GM23338 (cell line): ENCODE results near the gene MPPED2. TPM values are rescaled to one million over a fixed set of nuclear protein-coding genes. Genes with fewer than 3 reads are reported as not detected.

ENCODE experiments used
- ATAC-seq: fragments of 200-7000 bp; cut with Tn5 transposase; 3 replicates; pipeline ENCODE4 v1.9.1; 2020
- DNase-seq: peaks from one replicate; pipeline ENCODE4 v3.0.0-alpha.2; 2015; ENCODE audit warnings: low spot score
- H2AFZ ChIP-seq: fragments of 200-600 bp; sonication (generic); 2 replicates; pipeline ENCODE4 v1.8.0; 2016; ENCODE audit warnings: antibody characterized with exemption, mild to moderate bottlenecking, moderate library complexity
- H3F3A ChIP-seq: fragments of 200-600 bp; sonication (generic); replicated peaks from 2 replicates; pipeline ENCODE4 v1.8.0; 2017; ENCODE audit warnings: antibody characterized with exemption, mixed run types, low read depth
- H3K27ac ChIP-seq: fragments of 200-600 bp; sonication (generic); 2 replicates; pipeline ENCODE4 v1.6.1; 2016; ENCODE audit warnings: low read depth
- H3K27me3 ChIP-seq: fragments of 200-600 bp; sonication (generic); 2 replicates; pipeline ENCODE4 v1.8.0; 2016; ENCODE audit warnings: mild to moderate bottlenecking, mixed run types, moderate library complexity; ENCODE audit not compliant: insufficient read depth
- H3K36me3 ChIP-seq: fragments of 200-600 bp; sonication (generic); 2 replicates; pipeline ENCODE4 v1.8.0; 2016; ENCODE audit warnings: mild to moderate bottlenecking; ENCODE audit not compliant: insufficient read depth
- H3K4me1 ChIP-seq: fragments of 200-600 bp; sonication (generic); 2 replicates; pipeline ENCODE4 v1.8.0; 2016; ENCODE audit warnings: mild to moderate bottlenecking, moderate library complexity; ENCODE audit not compliant: insufficient read depth
- H3K4me2 ChIP-seq: fragments of 200-600 bp; sonication (generic); 2 replicates; pipeline ENCODE4 v1.7.1; 2017; ENCODE audit warnings: mixed run types
- H3K4me3 ChIP-seq: fragments of 200-600 bp; sonication (generic); 2 replicates; pipeline ENCODE4 v1.6.1; 2016; ENCODE audit warnings: mixed run types
- H3K79me2 ChIP-seq: fragments of 200-600 bp; sonication (generic); replicated peaks from 2 replicates; pipeline ENCODE4 v1.8.0; 2017; ENCODE audit warnings: mild to moderate bottlenecking; ENCODE audit not compliant: insufficient read depth
- H3K9me2 ChIP-seq: fragments of 200-600 bp; sonication (generic); 2 replicates; pipeline ENCODE4 v1.8.0; 2017; ENCODE audit not compliant: insufficient read depth
- H4K20me1 ChIP-seq: fragments of 200-600 bp; sonication (generic); replicated peaks from 2 replicates; pipeline ENCODE4 v1.8.0; 2017; ENCODE audit warnings: mild to moderate bottlenecking; ENCODE audit not compliant: insufficient read depth
- H3K27ac Mint-ChIP-seq: 2 replicates; pipeline ENCODE4 v1.8.0; 2020; ENCODE audit warnings: inconsistent platforms, mild to moderate bottlenecking, moderate library complexity, mixed read lengths
- H3K27me3 Mint-ChIP-seq: 3 replicates; pipeline ENCODE4 v1.8.0; 2022; ENCODE audit warnings: low read depth, mild to moderate bottlenecking, moderate library complexity, mixed read lengths, inconsistent platforms; ENCODE audit not compliant: insufficient read depth, poor library complexity
- H3K36me3 Mint-ChIP-seq: 3 replicates; pipeline ENCODE4 v1.8.0; 2021; ENCODE audit warnings: low read depth, mild to moderate bottlenecking, inconsistent platforms, moderate library complexity, mixed read lengths
- H3K4me1 Mint-ChIP-seq: 3 replicates; pipeline ENCODE4 v1.8.0; 2020; ENCODE audit warnings: mild to moderate bottlenecking, inconsistent platforms, mixed read lengths
- H3K4me3 Mint-ChIP-seq: 3 replicates; pipeline ENCODE4 v1.8.0; 2021; ENCODE audit warnings: moderate library complexity, mild to moderate bottlenecking, inconsistent platforms, mixed read lengths
- H3K9me3 Mint-ChIP-seq: 3 replicates; pipeline ENCODE4 v1.8.0; 2020; ENCODE audit warnings: moderate library complexity, mild to moderate bottlenecking, inconsistent platforms, mixed read lengths
- CREB1 ChIP-seq: fragments of 250-450 bp; sonication (Bioruptor Pico); IDR thresholded peaks from 2 replicates; pipeline ENCODE4 v1.5.0; 2020; ENCODE audit warnings: low read depth, mild to moderate bottlenecking, moderate library complexity
- CTCF ChIP-seq, 2 experiments: fragments of 200-600 bp in 1 of 2; sonication (generic) in 1 of 2; conservative IDR thresholded peaks; 2 replicates each; pipeline versions ENCODE4 v1.5.1 to v1.6.1; 2016 to 2017; ENCODE audit warnings: antibody characterized with exemption in 2 of 2, low read depth in 2 of 2, mild to moderate bottlenecking in 2 of 2, moderate library complexity in 1 of 2
- EZH2 ChIP-seq: fragments of 200-600 bp; sonication (generic); IDR thresholded peaks from one replicate; pipeline ENCODE4 v1.8.0; 2017; ENCODE audit warnings: antibody characterized with exemption, mild to moderate bottlenecking, low read depth; ENCODE audit not compliant: unreplicated experiment
- EZH2phosphoT487 ChIP-seq: fragments of 200-600 bp; sonication (generic); IDR thresholded peaks from one replicate; pipeline ENCODE4 v1.8.1; 2018; ENCODE audit warnings: antibody characterized with exemption; ENCODE audit not compliant: unreplicated experiment
- POLR2AphosphoS5 ChIP-seq: IDR thresholded peaks from 2 replicates; pipeline ENCODE4 v1.6.1; 2016; ENCODE audit warnings: antibody characterized with exemption, low read depth
- ZNF462 ChIP-seq: fragments of 250-450 bp; sonication (Bioruptor Pico); IDR thresholded peaks from 2 replicates; pipeline ENCODE4 v1.5.0; 2020; ENCODE audit warnings: mild to moderate bottlenecking, moderate library complexity
- polyA plus RNA-seq: library from polyadenylated mRNA; unstranded; fragments of >200 nt; fragmentation: Nextera tagmentation; extraction: Ambion mirVana; gene quantifications from 2 replicates; pipeline ENCODE4 v1.2.1, GENCODE V29; 2016
- total RNA-seq: library from RNA; depleted of rRNA; stranded (reverse); fragments of >200 nt; shearing (Covaris generic); gene quantifications from 2 replicates; pipeline ENCODE4 v1.2.3, GENCODE V29; 2014

Gene MPPED2
- total and polyA plus RNA-seq, 2 experiments from 2014 or later: 4.4 to 6.8 TPM

DNA sequence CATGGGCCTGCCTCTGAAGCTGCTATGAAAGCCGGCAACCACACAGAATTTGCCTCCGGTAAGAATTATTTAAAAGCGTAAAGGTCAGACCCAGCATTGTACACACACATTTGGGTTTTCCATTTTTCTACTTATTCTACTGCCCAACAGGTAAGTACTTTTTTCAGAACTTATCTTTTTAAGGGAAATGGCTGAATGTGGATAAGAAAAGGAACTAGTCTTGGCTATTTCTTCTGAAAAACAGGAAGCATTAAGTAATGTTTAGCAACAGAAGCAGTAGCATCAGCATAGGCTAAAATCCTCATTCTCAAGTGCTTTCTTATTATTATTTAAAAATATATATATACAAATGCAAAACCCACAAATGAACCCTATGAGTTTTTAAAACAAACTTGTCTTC lies 103.1 kb downstream of the MPPED2 start:
- Mint-ChIP-seq H3K27me3 (peaks cover 4% of the 10 kb centered on the region), H3K9me3 (no peaks in the 10 kb centered on the region), H3K4me1 (peaks cover 61% of the 10 kb centered on the region), H3K36me3 (no peaks in the 10 kb centered on the region), H3K27ac (0 out of 2 replicates have a peak overlapping the region, but pooled peaks have one; percentile 86), H3K4me3 (no peak overlapping the region)
- Histone ChIP-seq H3K36me3 (no peaks in the 10 kb centered on the region), H3K4me2 (0 out of 2 replicates have a peak overlapping the region, but pooled peaks have one; percentile 51), H3K4me3 (no peak overlapping the region), H2AFZ (0 out of 2 replicates have a peak overlapping the region, but pooled peaks have one; percentile 15), H3K9me2 (no peaks in the 10 kb centered on the region), H3K27me3 (no peaks in the 10 kb centered on the region), H3K4me1 (peaks cover 69% of the 10 kb centered on the region), H3K27ac (peak overlapping the region; percentile 82; the same call in 1 of the 2 replicates), H3F3A (no peaks in the 10 kb centered on the region), H4K20me1 (no peaks in the 10 kb centered on the region), H3K79me2 (no peaks in the 10 kb centered on the region)
- ATAC-seq: no peak
- no peak for TF ChIP-seq EZH2
- no peak for TF ChIP-seq EZH2phosphoT487
- no peak for TF ChIP-seq POLR2AphosphoS5
- TF ChIP-seq CREB1 (CRISPR knock-in tag): no peak
- no peak for TF ChIP-seq CTCF (conservative IDR thresholded peaks at IDR 0.05; ENCODE audit: low read depth in 2 of 2)
- TF ChIP-seq ZNF462 (CRISPR knock-in tag): no peak
- DNase-seq: no peak
